ENCODE results near the gene MOGAT3.
"Not testable (repeated sequence)": the region's sequence is repeated elsewhere in the genome, so short reads cannot be mapped to it uniquely, and the experiment has no call there.

The MOGAT3 gene

DNA sequence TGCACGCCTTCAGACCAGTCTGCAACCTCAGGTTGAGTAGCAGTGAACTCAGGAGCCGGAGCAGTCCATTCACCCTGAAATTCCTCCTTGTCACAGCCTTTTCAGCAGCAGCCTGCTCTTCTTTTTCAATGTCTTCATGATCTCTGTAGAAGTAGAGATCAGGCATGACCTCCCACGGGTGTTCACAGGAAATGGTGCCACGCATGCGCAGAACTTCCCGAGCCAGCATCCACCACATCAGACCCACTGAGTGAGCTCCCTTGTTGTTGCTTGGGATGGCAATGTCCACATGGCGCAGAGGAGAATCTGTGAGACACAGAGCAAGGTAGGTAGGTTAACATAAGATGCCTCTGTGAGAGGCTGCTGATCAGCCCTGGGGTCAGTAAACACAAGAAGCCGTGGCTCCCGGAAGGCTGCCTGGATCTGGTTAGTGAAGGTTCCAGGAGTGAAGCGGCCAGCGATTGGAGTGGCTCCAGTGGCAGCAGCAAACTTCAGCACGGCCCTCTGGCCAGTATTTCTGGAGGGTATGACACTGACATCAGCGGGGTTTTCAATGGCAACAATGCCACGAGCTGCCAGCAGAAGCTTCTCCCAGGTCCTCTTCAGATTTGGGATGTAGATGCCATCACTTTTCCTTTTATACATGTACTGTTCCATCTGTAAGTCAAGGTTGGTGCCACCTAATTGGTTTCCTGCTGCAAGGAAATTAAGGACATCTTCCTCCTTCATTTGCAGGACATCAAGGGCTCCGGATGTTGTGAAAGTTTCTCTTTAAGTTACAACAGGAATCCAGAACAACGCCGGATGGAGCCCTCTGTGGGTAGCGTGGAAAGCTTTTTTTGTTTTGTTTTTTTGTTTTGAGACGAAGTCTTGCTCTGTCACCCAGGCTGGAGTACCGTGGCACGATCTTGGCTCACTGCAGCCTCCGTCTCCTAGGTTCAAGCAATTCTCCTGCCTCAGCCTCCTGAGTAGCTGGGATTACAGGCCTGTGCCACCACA is 3.2 kb upstream of the MOGAT3 start:
- not testable (repeated sequence) for DNase-seq

DNA sequence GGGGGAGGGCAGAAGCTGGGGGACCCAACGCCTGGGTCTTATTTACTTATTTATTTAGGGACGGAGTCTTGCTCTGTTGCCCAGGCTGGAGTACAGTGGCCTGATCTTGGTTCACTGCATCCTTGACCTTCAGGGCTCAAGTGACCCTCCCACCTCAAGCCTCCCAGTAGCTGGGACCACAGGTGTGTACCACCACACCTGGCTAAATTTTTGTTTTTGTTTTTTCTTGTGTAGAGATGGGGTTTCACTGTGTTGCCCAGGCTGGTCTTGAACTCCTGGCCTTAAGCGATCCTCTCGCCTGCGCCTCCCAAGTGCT is 1.7 kb upstream of the MOGAT3 start:
- DNase-seq, result no peak

DNA sequence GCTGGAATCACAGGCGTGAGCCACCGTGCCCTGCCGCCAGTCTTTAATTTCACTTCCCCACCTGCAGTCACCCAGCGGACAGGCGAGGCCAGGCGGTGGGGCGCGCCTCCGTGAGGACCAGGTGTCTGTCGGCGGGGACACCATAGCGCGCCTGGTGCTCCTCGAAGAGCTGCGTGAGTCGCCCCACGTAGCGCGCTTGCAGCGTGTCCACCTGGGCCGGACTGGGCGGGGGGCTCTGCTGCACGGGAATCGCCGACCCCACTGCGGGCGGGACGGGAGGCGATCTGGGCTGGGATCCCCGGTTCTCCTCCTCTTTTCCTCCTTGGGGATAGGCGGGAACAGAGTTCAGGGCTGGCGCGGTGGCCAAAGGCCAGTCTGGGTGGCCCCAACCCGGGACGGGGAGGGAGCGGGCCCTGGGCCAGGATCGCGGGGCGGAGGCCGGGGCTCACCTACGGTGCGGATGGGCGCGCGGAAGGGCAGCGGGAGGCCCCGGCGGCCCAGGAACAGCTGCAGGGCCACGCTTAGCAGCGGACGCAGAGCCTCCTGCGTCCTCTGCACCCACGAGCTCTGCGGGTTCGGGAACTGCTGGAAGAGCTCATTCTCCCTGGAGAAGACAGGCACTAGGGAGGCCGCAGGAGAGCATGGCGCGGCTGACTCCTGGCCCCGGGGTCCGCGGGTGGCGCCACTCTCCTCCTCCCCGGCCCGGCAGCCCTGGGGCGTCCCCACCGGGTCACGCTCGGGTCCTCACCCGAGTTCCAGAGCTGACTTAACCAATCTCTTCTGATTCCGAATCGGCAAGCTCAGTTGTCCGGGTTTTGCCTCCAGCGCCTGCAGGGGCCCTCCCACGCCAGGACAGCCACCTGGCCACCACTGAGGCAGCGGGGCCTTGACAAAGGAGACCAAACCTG is 1.1 kb upstream of the MOGAT3 start:
- no peak for DNase-seq

DNA sequence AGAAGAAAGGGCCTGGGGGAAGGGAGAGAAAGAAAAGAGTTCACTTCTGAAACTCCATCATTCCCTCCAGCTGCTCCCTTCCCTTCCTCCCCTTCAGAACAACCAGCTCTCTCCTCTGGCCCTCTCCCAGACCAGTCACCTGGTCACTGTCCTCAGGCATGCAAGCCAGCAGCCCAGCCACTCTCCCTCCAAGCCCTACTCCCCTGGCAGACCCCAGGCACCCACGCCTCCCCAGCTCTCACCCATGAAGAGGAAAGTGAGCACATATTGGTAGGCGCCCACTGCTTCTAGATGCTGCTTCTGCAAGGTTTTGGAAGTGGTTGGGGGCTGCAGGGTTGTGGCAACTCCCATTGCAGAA is 353 bp downstream of the MOGAT3 start:
- no peak for DNase-seq

DNA sequence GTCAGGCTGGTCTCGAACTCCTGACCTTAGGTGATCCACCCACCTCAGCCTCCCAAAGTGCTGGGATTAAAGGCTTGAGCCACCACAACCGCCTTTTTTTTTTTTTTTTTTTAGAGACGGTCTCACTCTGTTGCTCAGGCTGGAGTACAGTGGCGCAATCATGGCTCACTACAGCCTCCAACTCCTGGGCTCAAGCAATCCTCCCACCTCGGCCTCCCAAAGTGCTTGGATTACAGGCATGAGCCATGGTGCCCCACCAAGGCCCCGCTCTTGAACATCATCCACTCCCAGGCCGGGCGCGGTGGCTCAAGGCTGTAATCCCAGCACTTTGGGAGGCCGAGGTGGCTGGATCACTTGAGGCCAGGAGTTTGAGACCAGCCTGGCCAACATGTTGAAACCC is 1.3 kb downstream of the MOGAT3 start:
- DNase-seq, result not testable (repeated sequence)

DNA sequence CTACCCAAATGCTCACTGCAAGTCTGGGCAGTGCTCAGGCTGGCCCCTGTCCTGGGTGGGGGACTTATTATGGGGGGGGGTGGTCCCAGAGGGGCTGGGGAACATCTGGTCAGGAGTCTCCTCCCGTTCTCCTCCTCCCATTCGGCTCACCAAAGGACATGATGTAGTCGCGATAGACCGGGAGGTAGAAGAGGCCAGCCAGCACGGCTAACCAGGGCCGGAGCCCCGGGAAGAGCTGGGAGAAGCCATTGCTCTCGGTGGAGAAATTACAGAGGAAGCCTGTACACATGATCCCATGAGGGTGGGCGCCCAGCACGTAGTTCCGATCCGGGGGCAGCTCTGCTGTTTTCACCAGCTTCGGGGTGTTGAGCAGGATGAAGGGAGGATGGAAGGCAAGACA is 2.4 kb downstream of the MOGAT3 start:
- no peak for DNase-seq

DNA sequence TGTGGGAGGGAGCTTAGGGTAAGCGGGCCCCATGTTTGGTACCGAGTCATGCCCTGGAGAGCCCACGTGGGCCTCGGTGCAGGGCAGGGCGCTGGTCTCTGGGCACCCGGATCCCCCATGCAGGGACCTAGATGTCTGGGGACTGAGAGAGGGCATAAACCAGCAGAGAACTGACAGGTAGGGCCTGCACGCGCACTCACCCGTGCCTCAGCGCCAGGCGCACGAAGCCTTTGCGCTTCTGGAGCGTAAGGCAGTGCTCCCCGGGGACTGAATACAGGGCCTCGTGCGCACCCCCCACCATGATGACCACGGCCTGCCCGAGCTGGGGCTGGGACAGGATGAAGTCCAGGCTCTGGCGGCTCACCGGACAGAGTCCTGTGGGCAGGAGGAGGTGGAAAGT is 2.8 kb downstream of the MOGAT3 start:
- DNase-seq, result no peak

DNA sequence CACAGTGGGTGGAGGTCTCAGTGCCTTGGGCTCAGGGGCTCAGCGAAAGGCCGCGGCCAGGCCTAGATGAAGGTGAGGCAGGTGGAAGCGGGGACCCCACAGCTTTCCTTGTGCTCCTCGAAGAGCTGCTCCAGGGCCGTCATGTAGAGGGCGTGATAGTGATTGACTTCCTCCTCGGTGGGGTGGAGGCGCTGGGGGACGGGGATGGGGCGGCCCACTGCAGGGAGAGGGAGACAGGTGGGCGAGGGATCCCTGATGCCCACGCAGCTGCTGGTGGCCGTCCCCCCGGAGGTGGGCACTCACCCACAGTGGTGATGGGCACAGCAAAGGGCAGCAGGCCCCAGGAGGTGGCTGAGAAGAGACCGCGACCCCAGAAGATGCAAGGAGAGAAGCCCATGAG is 5.0 kb downstream of the MOGAT3 start:
- no peak for DNase-seq

DNA sequence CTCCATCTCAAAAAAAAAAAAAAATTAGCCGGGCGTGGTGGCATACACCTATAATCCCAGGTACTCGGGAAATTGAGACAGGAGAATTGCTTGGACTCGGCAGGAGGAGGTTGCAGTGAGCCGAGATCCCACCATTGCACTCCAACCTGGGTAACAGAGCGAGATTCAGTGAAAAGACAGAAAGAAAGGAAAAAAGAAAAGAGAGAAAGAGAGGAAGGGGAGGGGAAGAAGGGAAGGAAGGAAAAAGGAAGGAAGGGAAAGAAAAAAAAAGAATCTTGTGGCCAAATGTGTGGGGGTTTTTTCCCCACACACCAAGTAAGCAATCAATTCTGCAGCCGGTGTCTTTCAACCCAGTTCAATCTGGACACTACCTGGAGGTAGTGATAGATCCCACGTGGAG is 11.7 kb downstream of the MOGAT3 start:
- DNase-seq, result no peak

DNA sequence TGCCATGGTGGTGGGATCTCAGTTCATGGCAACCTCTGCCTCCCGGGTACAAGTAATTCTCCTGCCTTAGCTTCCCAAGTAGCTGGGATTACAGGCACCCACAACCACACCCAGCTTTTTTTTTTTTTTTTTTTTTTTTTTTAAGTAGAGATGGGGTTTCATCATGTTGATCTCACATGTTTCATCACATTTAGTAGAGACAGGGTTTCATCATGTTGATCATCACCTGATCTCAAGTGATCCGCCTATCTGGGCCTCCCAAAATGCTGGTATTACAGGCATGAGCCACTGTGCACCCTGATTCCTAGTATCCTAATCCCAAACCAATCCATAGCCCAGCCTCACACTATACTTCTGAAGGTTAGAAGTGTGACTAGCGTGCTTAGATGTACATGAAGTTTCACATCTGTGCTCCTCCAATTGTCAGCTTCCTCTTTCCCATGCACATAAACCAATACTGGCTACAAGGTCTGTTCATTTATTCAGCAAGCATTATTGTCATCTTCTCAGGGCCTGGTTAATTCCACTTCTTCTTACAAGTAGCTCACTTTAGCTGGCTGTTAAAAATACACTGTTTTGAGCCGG is 13.9 kb downstream of the MOGAT3 start:
- DNase-seq, result no peak

DNA sequence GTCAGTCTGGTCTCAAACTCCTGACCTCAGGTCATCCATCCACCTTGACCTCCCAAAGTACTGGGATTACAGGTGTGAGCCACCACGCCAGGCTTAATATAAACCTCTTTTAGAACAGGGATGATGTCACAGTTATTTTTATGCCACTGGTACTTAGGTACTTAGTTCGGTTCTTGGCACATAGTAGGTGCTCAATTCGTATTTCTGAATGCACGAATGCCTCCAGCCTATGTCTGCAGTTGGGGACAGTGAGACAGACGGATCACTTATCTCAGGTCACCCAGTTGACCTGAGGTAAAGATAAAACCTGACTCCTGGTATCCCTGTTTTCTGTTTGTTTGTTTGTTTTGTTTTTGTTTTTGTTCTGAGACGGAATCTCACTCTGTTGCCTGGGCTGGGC is 14.6 kb downstream of the MOGAT3 start:
- DNase-seq, result no peak

DNA sequence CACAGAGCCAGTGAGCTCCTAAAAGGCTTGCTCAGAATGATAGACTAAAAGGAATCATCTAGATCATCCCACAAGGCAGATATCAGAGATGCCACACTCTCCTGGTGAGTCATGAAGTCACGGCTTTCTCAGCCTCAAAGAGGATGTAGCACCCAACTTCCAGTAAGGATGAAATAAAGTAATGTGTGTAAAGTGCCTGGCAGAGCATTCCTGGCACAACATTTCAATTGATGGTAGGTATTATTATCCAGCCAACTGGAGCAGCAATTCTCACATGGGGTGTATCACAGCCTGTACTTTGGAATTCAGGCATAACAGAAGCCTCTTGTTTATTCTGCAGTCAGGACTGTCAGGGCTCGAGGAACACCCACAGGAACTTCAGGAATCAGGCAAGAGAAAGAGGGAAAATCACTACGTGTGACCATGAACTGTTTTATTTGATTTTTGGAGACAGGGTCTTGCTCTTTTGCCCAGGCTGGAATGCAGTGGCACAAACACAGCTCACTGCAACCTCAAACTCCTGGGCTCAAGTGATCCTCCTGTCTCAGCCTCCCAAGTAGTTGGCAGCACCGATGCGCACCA is 15.5 kb downstream of the MOGAT3 start:
- DNase-seq, result no peak

DNA sequence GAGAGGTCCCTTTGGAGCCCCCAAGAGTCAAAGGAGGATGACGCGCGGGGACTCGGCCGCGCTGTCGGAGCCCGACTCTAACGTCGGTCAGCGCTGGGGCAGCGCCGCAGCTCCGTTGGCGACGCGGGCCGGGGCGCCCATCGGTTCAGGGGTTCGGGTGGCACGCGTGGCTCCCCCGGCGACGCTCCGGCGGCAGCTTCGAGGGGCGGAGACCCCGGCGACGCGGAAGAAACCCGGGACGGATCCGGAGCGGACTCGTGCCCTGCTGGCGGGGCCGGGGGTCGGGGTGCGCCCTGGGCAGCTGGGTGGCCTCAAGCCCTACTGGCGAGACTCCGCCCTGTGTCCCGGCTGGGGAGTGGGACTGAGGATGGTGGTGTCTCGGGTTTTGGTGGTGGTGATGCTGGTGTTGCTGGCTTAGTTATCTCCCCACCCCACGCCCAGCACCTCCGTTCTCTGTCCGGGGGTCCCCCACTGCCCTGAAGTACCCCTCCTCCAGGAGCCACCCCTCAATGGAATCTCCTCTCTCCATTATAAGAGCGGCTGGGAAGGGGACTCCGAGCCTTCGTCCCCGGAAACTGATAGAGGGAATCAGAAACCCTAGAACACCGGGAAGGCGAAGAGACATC is 20.6 kb downstream of the MOGAT3 start, which contains the start of gene NAT16:
NAT16 (minus strand) TSS at position 164 of the 626 bp plus-strand sequence. CDS start 5,486 bp downstream, outside the sequence.
- DNase-seq, result no peak

DNA sequence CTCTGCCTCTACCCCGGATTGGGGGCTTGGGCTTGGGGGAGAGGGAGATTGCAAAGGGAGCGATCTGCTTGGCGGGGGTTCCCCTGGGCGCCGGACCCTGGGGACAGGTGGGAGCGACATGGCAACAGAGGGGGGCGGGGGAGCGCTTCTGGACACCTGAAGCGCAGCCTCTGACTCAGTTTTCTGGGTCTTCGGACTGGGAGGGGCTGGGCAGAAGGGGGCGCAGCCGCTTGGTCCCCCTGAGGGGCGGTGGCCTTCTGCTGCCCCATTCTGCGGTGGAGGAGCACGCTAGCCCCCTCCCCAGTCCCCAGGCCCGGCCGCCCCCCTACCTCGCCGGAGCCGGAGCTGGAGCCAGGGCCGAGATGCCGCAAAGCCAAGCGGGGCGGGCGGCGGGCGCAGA is 21.1 kb downstream of the MOGAT3 start:
- DNase-seq, result no peak

DNA sequence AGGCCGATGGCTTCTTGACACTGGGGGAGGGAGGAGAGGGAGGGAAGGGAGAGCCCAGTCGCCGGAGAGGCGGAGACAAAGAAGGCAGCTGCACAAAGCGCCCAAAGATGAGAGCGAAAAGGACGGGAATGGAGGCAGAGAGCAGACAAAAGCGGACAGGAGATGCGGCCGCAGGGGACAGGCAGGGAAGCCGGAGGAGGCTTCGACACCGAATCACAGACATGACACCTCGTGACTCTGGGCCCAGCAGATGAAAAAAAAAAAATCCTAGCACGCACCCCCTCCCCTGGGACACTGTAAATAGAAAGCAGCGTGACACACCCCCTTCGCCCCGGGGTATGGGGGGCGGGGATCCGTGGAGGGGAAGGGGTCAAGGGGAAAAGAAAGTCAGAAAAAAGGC is 21.7 kb downstream of the MOGAT3 start:
- DNase-seq, result no peak

DNA sequence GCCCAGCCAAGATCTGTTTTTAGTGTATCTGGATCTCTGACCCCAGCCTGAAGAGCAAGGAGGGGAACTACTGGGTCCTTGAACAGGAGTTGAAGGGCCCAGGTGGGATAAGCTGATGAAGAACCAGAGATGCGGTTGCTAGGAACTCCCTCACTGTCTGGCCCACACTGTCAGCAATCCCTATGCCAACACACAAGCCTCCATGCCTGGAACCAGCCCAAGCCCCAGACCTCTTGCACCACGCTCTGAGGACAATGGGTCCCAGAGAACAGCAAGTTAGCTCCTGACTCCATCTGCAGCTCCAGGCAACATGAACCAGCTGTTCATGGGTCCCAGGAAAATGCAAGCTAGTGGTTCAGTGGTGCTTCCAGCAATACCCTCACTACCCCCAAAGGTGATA is 23.2 kb downstream of the MOGAT3 start:
- no peak for DNase-seq

DNA sequence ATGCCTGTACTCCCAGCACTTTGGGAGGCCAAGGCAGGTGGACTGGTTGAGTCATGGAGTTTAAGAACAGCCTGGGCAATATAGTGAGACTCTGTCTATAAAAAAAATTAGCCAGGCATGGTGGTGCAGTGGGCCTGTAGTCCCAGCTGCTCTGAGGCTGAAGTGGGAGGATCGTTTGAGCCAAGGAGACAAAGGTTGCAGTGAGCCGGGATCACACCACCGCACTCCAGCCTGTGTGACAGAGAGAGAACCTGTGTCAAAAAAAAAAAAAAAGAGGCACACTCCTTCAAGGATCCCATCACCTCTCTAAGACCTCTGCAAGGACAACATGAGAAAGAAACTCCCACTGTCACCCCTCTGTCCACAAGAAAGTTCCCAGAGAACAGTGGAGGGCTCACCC is 25.2 kb downstream of the MOGAT3 start:
- no peak for DNase-seq

DNA sequence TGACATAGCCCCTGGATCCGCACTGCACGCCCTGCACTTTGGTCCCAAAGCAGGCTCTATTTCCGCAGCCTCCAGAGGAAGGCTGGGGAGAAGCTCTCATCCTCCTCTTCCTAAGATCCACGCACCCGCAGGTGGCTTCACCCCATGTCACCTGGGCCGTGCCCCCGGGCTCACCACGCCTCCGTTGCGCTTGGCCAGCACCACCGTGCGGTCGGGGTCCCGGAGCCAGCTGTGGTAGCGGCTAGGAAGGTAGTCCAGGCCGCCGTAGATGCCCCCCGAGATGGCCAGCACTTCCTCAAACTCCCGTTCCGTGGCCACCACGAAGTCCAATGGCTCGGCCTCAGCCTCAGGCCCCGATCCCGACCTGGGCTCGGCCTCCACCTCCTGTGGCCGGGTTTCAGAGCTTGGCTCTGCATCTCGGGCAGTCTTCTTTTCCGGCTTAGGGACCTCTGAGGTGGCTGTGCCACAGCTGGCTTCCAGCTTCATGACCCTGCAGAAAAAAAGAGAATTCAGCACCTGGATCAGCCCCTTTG is 26.4 kb downstream of the MOGAT3 start:
- DNase-seq, result no peak

DNA sequence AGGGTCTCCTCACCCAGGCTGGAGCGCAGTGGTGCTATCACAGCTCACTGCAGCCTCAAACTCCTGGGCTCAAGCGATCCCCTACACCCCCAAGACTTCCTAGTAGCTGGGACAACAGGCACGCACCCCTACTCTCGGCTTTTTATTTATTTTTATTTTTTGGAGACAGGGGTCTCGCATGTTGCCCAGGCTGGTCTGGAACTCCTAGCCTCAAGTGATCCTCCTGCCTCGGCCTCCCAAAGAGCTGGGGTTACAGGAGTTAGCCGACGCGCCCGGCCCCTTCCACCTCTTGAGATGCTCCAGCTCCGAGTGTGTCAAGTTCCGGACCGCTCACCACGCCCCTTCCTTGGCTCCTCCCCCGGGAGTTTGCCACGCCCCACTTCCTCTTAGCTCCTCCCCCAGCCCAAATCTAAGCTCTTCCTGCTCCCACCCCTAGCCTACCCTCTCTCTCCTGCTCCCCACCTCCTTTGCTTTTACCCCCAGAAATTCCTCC is 27.0 kb downstream of the MOGAT3 start:
- peak; percentile 48 for DNase-seq

DNA sequence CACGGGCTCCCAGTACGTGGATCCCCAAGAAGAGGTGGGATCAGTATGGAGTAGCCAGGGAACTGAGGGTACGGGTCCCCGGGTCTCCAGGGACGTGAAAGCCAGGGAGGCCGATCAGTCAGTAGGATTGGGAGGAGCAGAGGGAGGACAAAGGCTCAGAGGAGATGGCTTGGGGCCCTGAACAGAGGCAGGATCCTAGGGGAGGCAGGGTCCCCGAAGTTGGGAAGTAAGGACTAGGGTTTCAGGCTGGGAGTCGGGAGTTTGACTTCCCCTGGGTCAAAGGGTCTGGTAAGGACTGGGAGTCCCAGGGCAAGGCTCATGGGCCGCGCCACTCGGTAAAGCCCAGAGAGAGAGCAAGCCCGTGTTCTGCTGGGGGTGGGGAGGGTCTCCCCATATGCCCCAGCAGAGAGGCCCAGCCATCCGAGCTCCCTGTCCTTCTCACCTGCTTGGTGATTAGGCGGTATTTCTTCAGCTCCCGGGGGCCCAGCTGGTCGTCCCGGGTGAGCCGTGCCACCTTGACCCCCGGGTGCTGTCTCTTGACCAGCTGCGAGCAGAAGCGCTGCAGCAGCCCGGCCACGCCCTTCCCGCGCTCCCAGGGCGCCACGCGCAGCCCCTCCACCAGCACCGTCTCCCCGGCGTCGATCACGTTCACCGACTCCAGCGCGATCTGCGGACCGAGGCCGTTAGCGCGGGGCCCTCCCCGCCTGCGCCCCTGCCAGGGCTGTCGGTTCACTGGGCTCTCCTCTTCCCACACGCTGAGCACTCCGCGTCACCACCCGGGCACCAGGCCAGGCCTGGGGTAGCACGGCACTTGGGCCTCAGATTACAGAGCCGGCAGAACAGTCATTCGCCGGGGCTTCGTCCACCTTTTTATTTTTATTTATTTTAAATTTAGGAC is 27.7 kb downstream of the MOGAT3 start:
- no peak for DNase-seq

All from T-helper 9 cell (primary cell).